K562 (cell line): ENCODE measurements around the gene OR6C74. TPM values are rescaled to one million over a fixed set of nuclear protein-coding genes. Genes with fewer than 3 reads are reported as not detected.

Experiments
- ATAC-seq: fragments of 200-7000 bp; cut with Tn5 transposase; 3 replicates; pipeline ENCODE4 v1.9.1; 2020; ENCODE audit warnings: moderate library complexity
- BruUV-seq: library from RNA; stranded (reverse); fragments of 400-500 nt; replicated peaks from 2 replicates; lab custom pipeline; 2021; lab: Mats Ljungman, UMichigan
- CTCF ChIA-PET: fragments of 300-600 bp; formaldehyde crosslinking; extraction: SDS; loops from one replicate; lab custom pipeline; 2021; ENCODE audit warnings: low intra/inter-chr PET ratio; lab: Yijun Ruan, JAX
- POLR2A ChIA-PET: fragments of 300-600, 350-650 bp; sonication (Branson Sonifier 250); formaldehyde crosslinking; extraction: SDS; loops from one replicate; lab custom pipeline; 2021; ENCODE audit warnings: antibody characterized with exemption, inconsistent platforms; lab: Yijun Ruan, JAX
- DNase-seq, 4 experiments: peaks; one replicate each; pipeline versions ENCODE4 v3.0.0 to v3.0.0-alpha.2; 2011 to 2018; ENCODE audit warnings: low spot score in 3 of 4, mixed read lengths in 3 of 4; ENCODE audit errors: extremely low read depth in 1 of 4
- FAIRE-seq: peaks from 2 replicates; lab custom pipeline; 2011; peaks lifted over from hg19 to GRCh38; lab: Jason Lieb, UNC
- H2AFZ ChIP-seq: 2 replicates; pipeline ENCODE4 v1.6.0; 2011; ENCODE audit warnings: low read depth, low read length, control low read depth, inconsistent platforms
- H3K27ac ChIP-seq: fragments of 200-600 bp; 3 replicates; pipeline ENCODE4 v1.8.0; 2011; ENCODE audit warnings: low read depth, mild to moderate bottlenecking, control low read depth, inconsistent platforms, low read length, moderate library complexity, mixed read lengths; ENCODE audit errors: extremely low read depth
- H3K27me3 ChIP-seq, 2 experiments: fragments of 300-600 bp in 1 of 2; 2 replicates in 1 of 2; 3 replicates in 1 of 2; pipeline versions ENCODE4 v1.6.0 to v1.8.0; 2011; ENCODE audit warnings: inconsistent platforms in 2 of 2, low read length in 2 of 2, mild to moderate bottlenecking in 1 of 2, mixed read lengths in 1 of 2, moderate library complexity in 1 of 2; ENCODE audit not compliant: control insufficient read depth in 2 of 2, insufficient read depth in 2 of 2
- H3K36me3 ChIP-seq: fragments of 300-600 bp; 3 replicates; pipeline ENCODE4 v1.8.0; 2011; ENCODE audit warnings: mild to moderate bottlenecking, low read length, inconsistent platforms; ENCODE audit not compliant: control insufficient read depth, insufficient read depth
- H3K4me1 ChIP-seq, 2 experiments: fragments of 200-600 bp in 1 of 2; replicated peaks in 1 of 2; 2 replicates in 1 of 2; 3 replicates in 1 of 2; pipeline versions ENCODE4 v1.5.1 to v1.8.0; 2011; ENCODE audit warnings: inconsistent platforms in 2 of 2, low read length in 2 of 2, mild to moderate bottlenecking in 1 of 2, mixed read lengths in 1 of 2, moderate library complexity in 1 of 2; ENCODE audit not compliant: control insufficient read depth in 2 of 2, insufficient read depth in 2 of 2
- H3K4me2 ChIP-seq: 2 replicates; pipeline ENCODE4 v1.6.1; 2011; ENCODE audit warnings: low read length, control low read depth, inconsistent platforms, mixed read lengths; ENCODE audit not compliant: insufficient read depth
- H3K4me3 ChIP-seq: fragments of 200-600 bp; sonication (generic), shearing (Covaris generic); 2 replicates; pipeline ENCODE4 v1.5.1; 2016; ENCODE audit warnings: control low read depth, inconsistent platforms
- H3K79me2 ChIP-seq: fragments of 200-600 bp; 3 replicates; pipeline ENCODE4 v1.8.0; 2011; ENCODE audit warnings: low read length, inconsistent platforms; ENCODE audit not compliant: control insufficient read depth, insufficient read depth
- H3K9ac ChIP-seq, 2 experiments: 2 replicates each; pipeline versions ENCODE4 v1.6.0 to v1.6.1; 2011; ENCODE audit warnings: low read depth in 2 of 2, low read length in 2 of 2, control low read depth in 1 of 2, inconsistent platforms in 1 of 2, mild to moderate bottlenecking in 1 of 2, mixed read lengths in 1 of 2; ENCODE audit not compliant: insufficient read depth in 1 of 2
- H3K9me1 ChIP-seq: one replicate; pipeline ENCODE4 v1.6.0; 2011; ENCODE audit warnings: inconsistent platforms, mild to moderate bottlenecking, low read length, moderate library complexity; ENCODE audit not compliant: control insufficient read depth, insufficient read depth
- H3K9me3 ChIP-seq: replicated peaks from 2 replicates; pipeline ENCODE4 v1.5.1; 2011; ENCODE audit warnings: low read depth, low read length, inconsistent platforms; ENCODE audit not compliant: control insufficient read depth, insufficient read depth
- H4K20me1 ChIP-seq: replicated peaks from 2 replicates; pipeline ENCODE4 v1.6.1; 2011; ENCODE audit warnings: low read length, inconsistent platforms, mixed read lengths; ENCODE audit not compliant: control insufficient read depth, insufficient read depth
- ARID3A ChIP-seq: IDR thresholded peaks from 2 replicates; pipeline ENCODE4 v1.6.1; 2012; ENCODE audit warnings: low read depth, low read length, improper control_type of control experiment, borderline replicate concordance
- ZFP1 ChIP-seq: fragments of 450-650 bp; formaldehyde crosslinking; IDR thresholded peaks from 2 replicates; pipeline ENCODE4 v1.4.0; 2020; ENCODE audit warnings: mild to moderate bottlenecking, mixed read lengths
- ZNF407 ChIP-seq: fragments of 450-650 bp; IDR thresholded peaks from 2 replicates; pipeline ENCODE4 v1.6.1; 2016; ENCODE audit warnings: low read depth
- WGBS: fragments of 100-300 bp; shearing (Covaris generic); methylation state at CpG from one replicate; pipeline ENCODE4 v1.1.6; 2016; ENCODE audit warnings: low coverage, mixed read lengths; ENCODE audit not compliant: insufficient coverage; ENCODE audit errors: missing lambda C conversion rate; 5-methylcytosine and 5-hydroxymethylcytosine counted together
- in situ Hi-C: fragments of 300-500 bp; cut with MboI; formaldehyde crosslinking; loops from 4 replicates; pipeline ENCODE4 v1.15.0; 2018; ENCODE audit warnings: inconsistent platforms, mixed read lengths
- intact Hi-C: fragments of 100-400 bp; cut with micrococcal nuclease; formaldehyde crosslinking; loops from 2 replicates; pipeline ENCODE4 v1.14.2; 2022
- polyA plus RNA-seq, 8 experiments: library from polyadenylated mRNA; depleted of rRNA in 4 of 8; stranded (reverse) in 5 of 8; unstranded in 3 of 8; fragments of >200 nt; fragmentation: Nextera tagmentation in 2 of 8; fragmentation: Illumina TruSeq in 1 of 8; extraction: Ambion mirVana in 2 of 8; extraction: Trizol in 1 of 8; gene quantifications; 2 replicates each; pipeline versions ENCODE4 v1.2.1 to v1.2.3, GENCODE V29; 2011 to 2014; ENCODE audit warnings: inconsistent platforms in 1 of 8, missing spikeins in 1 of 8
- total RNA-seq, 7 experiments: library from RNA; depleted of rRNA in 6 of 7; stranded (reverse); fragments of >200 nt in 6 of 7; fragmentation: Illumina TruSeq in 2 of 7; extraction: Trizol in 2 of 7; gene quantifications; 2 replicates each; pipeline versions ENCODE4 v1.2.1 to v1.2.3, GENCODE V29; 2011 to 2021; ENCODE audit warnings: low replicate concordance in 1 of 7
- TF ChIP-seq, protein P1 (sequence below): fragments of 450-650 bp; IDR thresholded peaks from 2 replicates; pipeline ENCODE4 v1.6.1; 2016; ENCODE audit warnings: mild to moderate bottlenecking

The OR6C74 gene
- total and polyA plus RNA-seq, 9 of the 15 experiments (the other 6 are each of a cell fraction or from before 2014, with no cell fraction given) = not detected

- no peak for TF ChIP-seq ARID3A
- no peak for TF ChIP-seq ZNF407
- TF ChIP-seq, protein P1, sequence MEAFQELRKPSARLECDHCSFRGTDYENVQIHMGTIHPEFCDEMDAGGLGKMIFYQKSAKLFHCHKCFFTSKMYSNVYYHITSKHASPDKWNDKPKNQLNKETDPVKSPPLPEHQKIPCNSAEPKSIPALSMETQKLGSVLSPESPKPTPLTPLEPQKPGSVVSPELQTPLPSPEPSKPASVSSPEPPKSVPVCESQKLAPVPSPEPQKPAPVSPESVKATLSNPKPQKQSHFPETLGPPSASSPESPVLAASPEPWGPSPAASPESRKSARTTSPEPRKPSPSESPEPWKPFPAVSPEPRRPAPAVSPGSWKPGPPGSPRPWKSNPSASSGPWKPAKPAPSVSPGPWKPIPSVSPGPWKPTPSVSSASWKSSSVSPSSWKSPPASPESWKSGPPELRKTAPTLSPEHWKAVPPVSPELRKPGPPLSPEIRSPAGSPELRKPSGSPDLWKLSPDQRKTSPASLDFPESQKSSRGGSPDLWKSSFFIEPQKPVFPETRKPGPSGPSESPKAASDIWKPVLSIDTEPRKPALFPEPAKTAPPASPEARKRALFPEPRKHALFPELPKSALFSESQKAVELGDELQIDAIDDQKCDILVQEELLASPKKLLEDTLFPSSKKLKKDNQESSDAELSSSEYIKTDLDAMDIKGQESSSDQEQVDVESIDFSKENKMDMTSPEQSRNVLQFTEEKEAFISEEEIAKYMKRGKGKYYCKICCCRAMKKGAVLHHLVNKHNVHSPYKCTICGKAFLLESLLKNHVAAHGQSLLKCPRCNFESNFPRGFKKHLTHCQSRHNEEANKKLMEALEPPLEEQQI = no peak
- no peak for TF ChIP-seq ZFP1 (CRISPR knock-in tag)
- Histone ChIP-seq H3K4me2 (no peak overlapping the region), H3K27me3 (no peaks in the 10 kb centered on the region), H2AFZ (no peak overlapping the region), H3K9me1 (no peaks in the 10 kb centered on the region), H3K79me2 (no peaks in the 10 kb centered on the region), H3K9ac (no peak overlapping the region), H3K4me3 (no peak overlapping the region), H3K27ac (no peak overlapping the region), H3K9me3 (no peaks in the 10 kb centered on the region), H3K36me3 (no peaks in the 10 kb centered on the region), H4K20me1 (no peaks in the 10 kb centered on the region), H3K4me1 (no peaks in the 10 kb centered on the region)
- no TSS peak for BruUV-seq
- in situ Hi-C loops = no loop called here
- intact Hi-C loops = loop anchor here (2.0 kb wide), 1 partner anchor 60 kb away; the partner anchor contains the start of gene OR10A7
- DNase-seq = no peak
- no peak for FAIRE-seq
- CTCF ChIA-PET = no interaction called here
- WGBS = 0% methylated on average over 2 of the region's 2 CpGs
- no peak for ATAC-seq
- POLR2A ChIA-PET = interaction anchor here (1.2 to 1.5 kb wide), 2 partner anchors 17 to 28 kb away, joined by 3 read pairs; no protein-coding TSS in a partner anchor
These were observed 36.6 kb downstream of the OR6C74 start for GRCh38 chr12:55280991-55281390.
